ENCODE measurements around the gene FAM111B. TPM values are rescaled to one million over a fixed set of nuclear protein-coding genes. Genes with fewer than 3 reads are reported as not detected.

Gene FAM111B
- total RNA-seq, 1 experiment from 2014 or later: 10.7 TPM

DNA sequence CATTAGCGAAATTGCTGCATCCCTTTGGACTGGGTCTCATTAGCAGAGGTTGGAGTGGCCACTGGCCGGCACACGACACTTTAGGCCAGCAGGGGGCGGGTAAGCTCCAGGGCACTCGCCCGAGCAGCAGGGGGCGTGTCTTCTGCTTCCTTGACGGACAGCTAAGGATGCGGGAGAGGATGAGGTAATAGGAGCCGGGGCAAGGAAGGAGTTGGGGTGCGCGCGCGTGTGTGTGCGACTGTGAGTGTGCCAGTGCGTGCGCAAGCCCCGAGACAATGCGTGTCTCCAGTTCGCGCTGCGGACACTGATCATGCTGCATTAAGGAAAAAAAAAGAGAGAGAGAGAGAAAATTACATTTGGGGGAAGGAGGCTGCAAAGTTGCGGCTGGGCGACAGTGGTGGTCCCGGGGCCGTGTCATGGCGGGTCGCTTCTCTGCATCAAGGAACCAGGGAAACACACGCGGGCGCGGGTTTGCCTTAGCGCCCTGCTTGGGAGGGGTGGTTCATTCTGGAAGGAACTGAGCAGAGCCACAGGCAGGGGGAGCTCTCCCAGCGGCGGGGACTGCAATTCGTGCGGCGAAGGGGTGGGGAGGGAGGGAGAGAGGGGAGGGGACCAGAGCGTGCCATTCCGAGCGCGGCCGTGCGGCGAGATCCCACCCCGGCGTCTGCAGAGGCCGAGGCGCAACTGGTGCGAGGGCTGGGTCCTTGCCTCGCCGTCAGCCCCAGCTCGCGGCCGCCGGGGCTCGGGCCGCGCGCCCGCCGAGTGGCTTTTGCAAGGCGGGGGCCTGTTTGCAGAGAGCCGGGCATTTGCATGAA lies 64.7 kb downstream of the FAM111B start, which contains the start of gene DTX4 (continued):
- TF ChIP-seq CTCF (IDR thresholded peaks at IDR 0.05 in 2 of 3, conservative IDR thresholded peaks at IDR 0.05 in 1 of 3; ENCODE audit: borderline replicate concordance in 1 of 3, insufficient read depth in 1 of 3, low read depth in 2 of 3, low read length in 2 of 3) (peak; percentile 78 to 94 (median 83)), TCF7L2 (IDR thresholded peaks at IDR 0.05; ENCODE audit: borderline replicate concordance, extremely low read depth, insufficient read depth, insufficient read length) (no peak), FOSL1 (IDR thresholded peaks at IDR 0.05; ENCODE audit: low read depth) (no peak)

GRCh38 chr11:59172345-59173079 lies 65.5 kb downstream of the FAM111B start:
- BruUV-seq (replicated peaks): no TSS peak
- POLR2A ChIA-PET: interaction anchor here (1.6 kb wide), 1 partner anchor 8 kb away, joined by 4 read pairs; no protein-coding TSS in a partner anchor
- RAD21 ChIA-PET (ENCODE audit: low non-redundant PET in 1 of 2, low total read pairs in 2 of 2, uncharacterized antibody in 2 of 2, unreplicated experiment in 2 of 2): interaction anchor here (0.8 to 2.3 kb wide), 3 partner anchors 7 to 15 kb away, joined by 3 to 10 read pairs (median 6); no protein-coding TSS in a partner anchor
- H3K9ac ChIP-seq (ENCODE audit: low read length): peak overlapping the region; percentile 47
- H3K36me3 ChIP-seq (ENCODE audit: control insufficient read depth in 1 of 2, insufficient read depth in 2 of 2, low read length in 2 of 2): no peaks in the 10 kb centered on the region
- no peaks in the 10 kb centered on the region for H4K20me1 ChIP-seq (ENCODE audit: insufficient read depth)
- ATAC-seq: peak; percentile 39
- no peak overlapping the region for H2AFZ ChIP-seq (ENCODE audit: low read depth, low read length, poor library complexity, severe bottlenecking)
- no peaks in the 10 kb centered on the region for H3K79me2 ChIP-seq (ENCODE audit: insufficient read depth, low read length)
- peaks cover 14 to 39% of the 10 kb centered on the region in 2 experiments; a peak in 3 of 4 replicates for H3K4me1 ChIP-seq (ENCODE audit: control insufficient read depth in 1 of 2, insufficient read depth in 2 of 2, low read length in 2 of 2)
- no peaks in the 10 kb centered on the region for H3K9me2 ChIP-seq (ENCODE audit: insufficient read depth)
- H3K4me3 ChIP-seq (replicated peaks in 1 of 2; ENCODE audit: low read depth in 1 of 2, low read length in 2 of 2): peak overlapping the region; percentile 44 to 59
- CTCF ChIA-PET: interaction anchor here (0.6 to 2.8 kb wide), 24 partner anchors 9 to 648 kb away, joined by 3 to 68 read pairs (median 6); partner anchors contain the start of genes FAM111A, MPEG1 and OR5A1
- H3K9me3 ChIP-seq (ENCODE audit: control insufficient read depth in 1 of 2, insufficient read depth in 1 of 2, low read depth in 1 of 2, low read length in 2 of 2): no peaks in the 10 kb centered on the region
- no peak overlapping the region; the same call in 1 of the 2 replicates for H3K27ac ChIP-seq (ENCODE audit: low read depth, low read length)
- H3K4me2 ChIP-seq (ENCODE audit: low read length): peak overlapping the region; percentile 98
- no peak for DNase-seq (ENCODE audit: low read depth, low spot score)
- no peaks in the 10 kb centered on the region for H3K27me3 ChIP-seq (ENCODE audit: insufficient read depth, low read length)
- intact Hi-C loops (cut with micrococcal nuclease): no loop called here
- TF ChIP-seq, protein P1, sequence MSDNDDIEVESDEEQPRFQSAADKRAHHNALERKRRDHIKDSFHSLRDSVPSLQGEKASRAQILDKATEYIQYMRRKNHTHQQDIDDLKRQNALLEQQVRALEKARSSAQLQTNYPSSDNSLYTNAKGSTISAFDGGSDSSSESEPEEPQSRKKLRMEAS (IDR thresholded peaks at IDR 0.05): no peak
- TF ChIP-seq FOSL1 (IDR thresholded peaks at IDR 0.05; ENCODE audit: low read depth) (no peak), SP1 (IDR thresholded peaks at IDR 0.05; ENCODE audit: low read depth) (no peak), POLR2AphosphoS5 (IDR thresholded peaks at IDR 0.05; ENCODE audit: low read depth, low read length) (no peak), ZNF274 (IDR thresholded peaks at IDR 0.05; ENCODE audit: low read depth, low read length) (no peak), CEBPB (IDR thresholded peaks at IDR 0.05; ENCODE audit: low read depth) (no peak), CBX3 (IDR thresholded peaks at IDR 0.05; ENCODE audit: low read depth) (no peak), SIN3A (IDR thresholded peaks at IDR 0.05; ENCODE audit: low read depth) (no peak; the same call in 1 of the 2 replicates), JUND (IDR thresholded peaks at IDR 0.05) (no peak), EZH2phosphoT487 (IDR thresholded peaks at IDR 0.05; ENCODE audit: borderline replicate concordance) (no peak), SRF (IDR thresholded peaks at IDR 0.05; ENCODE audit: low read depth) (no peak), ELF1 (IDR thresholded peaks at IDR 0.05; ENCODE audit: borderline replicate concordance, low read depth) (no peak), CTCF (IDR thresholded peaks at IDR 0.05 in 2 of 3, conservative IDR thresholded peaks at IDR 0.05 in 1 of 3; ENCODE audit: borderline replicate concordance in 1 of 3, insufficient read depth in 1 of 3, low read depth in 2 of 3, low read length in 2 of 3) (no peak)

Measured in HCT116 (cell line).